Stimulated activated CD4-positive, alpha-beta T cell treated with anti-CD3 and anti-CD28 coated beads, Interleukin-2, amount 100 ng/mL, for 48 hours (primary cell): ENCODE data around the gene SLC9A7.

Experiments used
- DNase-seq, 2 donors: peaks; one replicate each; pipeline ENCODE4 v3.0.0-alpha.2; 2020

SLC9A7 gene

GRCh38 chrX:46597208-46597607 lies 161.7 kb downstream of the SLC9A7 start:
- DNase-seq: no peak

DNA sequence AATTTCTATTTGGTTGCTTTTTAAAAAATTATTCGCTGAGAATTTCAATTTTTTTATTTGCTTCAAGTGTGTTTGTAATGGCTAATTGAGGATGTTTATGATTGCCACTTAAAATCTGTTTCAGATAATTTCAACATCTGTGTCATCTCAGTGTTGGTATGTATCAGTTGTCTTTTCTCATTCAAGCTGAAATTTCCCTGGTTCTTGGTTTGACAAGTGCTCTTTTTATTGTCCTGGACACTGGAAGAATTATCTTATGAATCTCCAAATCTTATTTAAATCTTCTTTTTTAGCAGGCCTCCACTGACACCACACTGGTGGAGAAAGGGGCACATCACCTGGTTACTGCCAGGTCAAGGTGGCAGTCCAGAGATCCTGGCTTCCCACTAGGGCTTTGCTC lies 163.8 kb downstream of the SLC9A7 start:
- no peak for DNase-seq

- DNase-seq: no peak
Measured at GRCh38 chrX:46589977-46590723, 168.8 kb downstream of the SLC9A7 start.

GRCh38 chrX:46588263-46588662 lies 170.7 kb downstream of the SLC9A7 start:
- no peak for DNase-seq

GRCh38 chrX:46587753-46588171 lies 171.2 kb downstream of the SLC9A7 start:
- DNase-seq: no peak

GRCh38 chrX:46587158-46587557 lies 171.8 kb downstream of the SLC9A7 start:
- no peak for DNase-seq

GRCh38 chrX:46584736-46585135 lies 174.2 kb downstream of the SLC9A7 start:
- no peak for DNase-seq

GRCh38 chrX:46582966-46583365 lies 176.0 kb downstream of the SLC9A7 start:
- DNase-seq: no peak

DNA sequence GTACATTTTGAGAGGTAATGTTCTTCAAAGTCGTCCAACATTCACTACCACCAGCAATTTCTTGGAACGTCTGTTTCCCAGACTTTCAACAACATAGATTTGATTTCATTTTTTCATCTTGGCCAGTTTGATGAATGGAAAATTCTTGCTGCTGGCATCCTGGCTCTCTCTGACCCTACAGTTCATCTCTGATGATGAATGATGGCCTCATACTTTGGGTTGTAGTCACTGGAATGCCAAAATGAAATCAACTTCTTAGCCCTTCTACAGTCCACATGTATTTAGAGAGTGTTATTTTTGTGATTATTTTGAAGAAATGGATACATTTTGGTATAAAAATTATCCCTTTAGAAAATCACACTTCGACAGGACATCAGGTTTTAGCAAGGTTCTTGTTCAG lies 176.6 kb downstream of the SLC9A7 start:
- no peak for DNase-seq

GRCh38 chrX:46580613-46581012 lies 178.3 kb downstream of the SLC9A7 start:
- DNase-seq: no peak

DNA sequence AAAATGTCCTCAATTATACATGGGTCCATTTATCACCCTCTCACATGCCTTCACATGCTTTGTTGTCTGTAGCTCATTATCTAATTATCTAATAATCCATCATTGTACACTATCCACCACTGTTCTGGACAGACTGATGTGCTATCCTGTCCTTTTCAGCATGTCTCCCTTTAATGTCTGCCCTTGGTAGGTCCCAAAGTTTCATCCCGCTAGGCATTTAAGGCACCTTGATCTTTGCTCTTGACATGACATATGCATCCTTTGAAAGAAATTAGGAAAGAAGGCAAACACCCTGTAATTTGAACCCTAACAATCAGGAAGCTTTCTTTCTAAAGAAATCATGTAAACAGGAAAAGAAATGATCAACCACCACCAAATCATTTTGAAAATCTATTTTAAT lies 179.7 kb downstream of the SLC9A7 start:
- no peak for DNase-seq

DNA sequence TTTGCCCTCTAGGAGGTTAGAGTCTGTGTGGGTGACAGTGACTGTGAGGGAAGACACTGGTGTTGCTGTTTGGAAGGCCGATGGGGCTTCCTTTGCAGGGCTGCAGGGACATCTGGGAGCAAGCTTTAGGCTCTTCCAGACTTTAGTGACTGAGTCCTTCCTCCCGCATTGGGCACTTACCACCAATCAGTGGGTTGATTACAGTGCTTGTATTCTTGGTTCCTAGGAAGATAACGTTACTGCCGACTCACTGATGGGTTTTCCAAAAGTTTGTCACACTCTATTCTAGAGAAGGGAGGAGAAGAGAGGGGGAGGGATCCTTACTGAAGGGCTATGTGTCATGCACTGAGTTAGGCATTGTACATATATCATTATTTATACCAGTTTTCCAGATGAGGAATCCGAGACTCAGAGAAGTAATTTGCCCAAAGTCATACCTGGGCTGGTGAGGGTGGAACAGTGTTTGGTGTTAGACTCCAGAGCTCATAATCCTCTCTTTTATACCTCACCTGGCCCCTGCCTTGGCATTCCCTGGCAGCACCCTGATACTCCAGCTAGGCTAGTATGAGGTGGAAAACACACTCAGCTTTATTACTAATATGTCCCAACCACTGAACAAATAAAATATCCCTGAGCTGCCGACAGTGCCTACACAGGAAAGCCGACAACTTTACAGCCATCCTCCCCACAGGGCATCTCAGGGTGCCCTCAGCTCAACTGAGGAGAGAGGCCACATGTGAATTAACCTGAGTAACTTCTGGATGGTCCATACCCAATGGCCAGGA lies 181.5 kb downstream of the SLC9A7 start:
- no peak for DNase-seq

GRCh38 chrX:46576458-46576857 lies 182.5 kb downstream of the SLC9A7 start:
- no peak for DNase-seq

- DNase-seq: no peak
Measured at GRCh38 chrX:46575991-46576392, 182.9 kb downstream of the SLC9A7 start.

DNA sequence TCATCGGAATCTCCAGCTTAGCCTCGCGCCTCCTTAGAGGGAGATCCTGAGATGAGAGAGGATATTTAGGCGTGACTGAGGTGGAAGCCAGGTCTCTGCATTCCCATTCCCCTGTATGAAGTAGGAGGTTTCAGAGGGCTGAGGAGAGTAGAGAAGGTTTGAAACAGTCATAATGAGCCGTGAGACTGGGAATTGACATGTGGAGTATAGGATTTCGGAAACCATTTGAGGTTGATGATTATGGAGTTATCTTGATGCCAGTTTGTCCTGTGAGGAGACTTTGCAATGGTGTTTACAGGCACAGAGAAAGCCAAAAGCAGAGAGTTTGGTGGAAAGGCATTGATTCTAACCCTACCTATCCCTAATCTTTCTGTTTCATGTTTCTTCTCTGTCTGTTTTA lies 183.3 kb downstream of the SLC9A7 start:
- DNase-seq: no peak

- peak in 1 of 2 donors; percentile 21 for DNase-seq
Measured at GRCh38 chrX:46574774-46575381, 184.0 kb downstream of the SLC9A7 start.

DNA sequence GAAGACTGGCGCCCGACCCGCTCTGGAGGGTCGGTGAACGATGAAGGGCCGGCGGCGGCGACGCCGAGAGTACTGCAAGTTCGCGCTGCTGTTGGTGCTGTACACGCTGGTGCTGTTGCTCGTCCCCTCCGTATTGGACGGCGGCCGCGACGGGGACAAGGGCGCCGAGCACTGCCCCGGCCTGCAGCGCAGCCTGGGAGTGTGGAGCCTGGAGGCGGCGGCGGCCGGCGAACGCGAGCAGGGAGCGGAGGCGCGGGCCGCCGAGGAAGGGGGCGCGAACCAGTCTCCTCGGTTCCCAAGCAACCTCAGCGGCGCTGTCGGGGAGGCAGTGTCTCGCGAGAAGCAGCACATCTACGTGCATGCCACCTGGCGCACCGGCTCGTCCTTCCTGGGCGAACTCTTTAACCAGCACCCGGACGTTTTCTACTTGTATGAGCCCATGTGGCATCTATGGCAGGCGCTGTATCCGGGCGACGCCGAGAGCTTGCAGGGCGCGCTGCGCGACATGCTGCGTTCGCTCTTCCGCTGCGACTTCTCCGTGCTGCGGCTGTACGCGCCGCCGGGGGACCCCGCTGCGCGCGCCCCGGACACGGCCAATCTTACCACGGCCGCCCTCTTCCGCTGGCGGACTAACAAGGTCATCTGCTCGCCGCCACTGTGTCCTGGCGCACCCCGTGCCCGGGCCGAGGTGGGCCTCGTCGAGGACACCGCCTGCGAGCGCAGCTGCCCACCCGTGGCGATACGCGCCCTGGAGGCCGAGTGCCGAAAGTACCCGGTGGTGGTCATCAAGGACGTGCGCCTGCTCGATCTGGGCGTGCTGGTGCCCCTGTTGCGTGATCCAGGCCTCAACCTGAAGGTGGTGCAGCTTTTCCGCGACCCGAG lies 184.8 kb downstream of the SLC9A7 start:
- peak in 1 of 2 donors; percentile 40 for DNase-seq

- peak in 1 of 2 donors; percentile 38 for DNase-seq
Measured at GRCh38 chrX:46573331-46573891, 185.5 kb downstream of the SLC9A7 start, which contains the start of gene CHST7. CHST7 (plus strand) TSS chrX:46573765; CDS start chrX:46573932, 167 bp downstream.

DNA sequence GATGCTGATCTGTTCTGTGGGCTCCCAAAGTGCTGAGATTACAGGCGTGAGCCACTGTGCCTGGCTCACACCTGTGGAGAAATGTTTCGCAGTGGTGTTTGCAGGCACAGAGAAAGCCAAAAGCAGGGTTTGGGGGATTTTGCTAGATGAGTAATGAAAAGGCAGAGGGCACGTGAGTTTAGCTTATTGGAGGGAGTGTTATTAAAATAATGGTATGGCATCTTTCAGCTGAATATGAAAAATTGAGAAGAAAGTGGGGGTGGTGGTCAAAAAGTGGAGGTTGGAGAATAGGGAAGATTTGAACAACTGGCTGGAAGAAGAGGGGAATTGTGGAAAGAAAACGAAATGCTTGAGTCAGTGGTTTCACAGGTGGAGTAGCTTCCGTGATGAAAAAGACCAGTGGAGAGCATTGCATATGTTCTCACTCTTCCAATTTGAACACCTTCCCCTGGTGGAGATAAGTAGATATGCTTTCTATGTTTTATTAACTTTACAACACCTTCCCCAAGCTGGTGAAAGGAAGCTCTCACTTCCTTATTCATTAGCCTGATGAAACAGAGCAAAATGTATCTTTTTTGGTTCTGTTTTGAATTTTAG lies 186.5 kb downstream of the SLC9A7 start:
- no peak for DNase-seq

DNA sequence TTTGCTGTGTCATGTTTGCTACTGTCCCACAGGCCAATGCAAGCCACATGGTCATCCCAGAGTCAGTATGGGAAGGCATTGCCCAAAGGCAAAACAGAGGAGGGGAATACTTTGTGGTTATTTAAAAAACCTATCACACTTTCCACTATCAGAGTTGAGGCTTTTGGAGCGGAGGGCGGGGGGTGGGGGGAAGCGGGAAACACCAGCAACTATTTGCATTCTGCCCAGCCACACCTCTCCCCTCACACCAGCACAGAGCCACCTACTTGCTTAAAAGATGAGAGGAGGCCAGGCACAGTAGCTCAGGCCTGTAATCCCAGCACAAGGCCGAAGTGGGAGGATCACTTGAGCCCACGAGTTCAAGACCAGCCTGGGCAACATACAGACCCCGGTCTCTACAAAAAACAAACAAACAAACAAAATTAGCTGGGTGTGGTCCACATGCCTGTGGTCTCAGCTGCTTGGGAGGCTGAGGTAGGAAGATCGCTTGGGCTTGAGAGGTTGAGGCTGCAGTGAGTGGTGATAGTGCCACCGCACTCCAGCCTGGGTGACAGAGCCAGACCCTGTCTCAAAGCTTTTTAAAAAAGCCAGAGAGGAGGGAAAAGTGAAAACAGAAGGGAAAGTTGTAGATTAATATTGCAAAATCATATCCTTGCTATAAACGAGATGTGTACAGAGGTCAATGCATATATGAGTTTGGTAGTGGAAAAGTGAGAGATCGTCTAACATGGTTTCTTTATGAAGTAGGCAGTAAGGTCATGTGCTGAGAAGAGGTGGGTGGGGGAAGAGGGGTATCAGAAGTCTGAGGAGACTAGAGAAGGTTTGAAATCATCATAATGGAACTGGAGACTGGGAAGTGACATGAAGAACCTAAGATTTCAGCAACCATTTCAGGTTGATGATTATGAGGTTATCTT lies 187.2 kb downstream of the SLC9A7 start:
- no peak for DNase-seq

DNA sequence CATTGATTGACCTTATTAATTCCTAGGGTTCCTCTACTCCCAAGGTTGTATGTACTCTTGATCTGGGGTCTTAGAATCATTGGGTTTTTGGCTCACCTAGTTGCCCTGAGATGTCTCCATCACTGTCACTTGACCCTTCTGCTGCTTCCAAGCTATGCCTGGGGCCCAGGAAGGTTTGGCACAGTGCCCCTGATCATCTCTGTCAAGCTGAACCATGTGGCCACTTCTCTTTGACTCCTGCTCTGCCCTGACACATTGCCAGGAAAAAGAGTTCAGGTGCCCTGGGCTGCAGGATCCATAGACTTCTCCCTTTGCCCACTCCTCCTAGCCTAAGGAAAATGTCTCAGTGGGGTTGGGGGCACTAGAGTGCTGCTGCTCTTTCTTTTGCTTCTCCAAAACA lies 189.3 kb downstream of the SLC9A7 start:
- DNase-seq: no peak
